Coronary artery (tissue), 2 donors: ENCODE measurements around the gene NET1.

ENCODE experiments used
- DNase-seq: peaks from one replicate; pipeline ENCODE4 v3.0.0-alpha.2; 2017; ENCODE audit warnings: low spot score
- H3K27ac ChIP-seq, 2 donors: fragments of 200-600 bp; sonication (generic); one replicate each; pipeline ENCODE4 v1.5.1; 2016 to 2019
- H3K4me3 ChIP-seq: fragments of 200-600 bp; sonication (generic); 2 replicates; pipeline ENCODE4 v1.5.1; 2016; ENCODE audit warnings: mild to moderate bottlenecking, moderate library complexity
- CTCF ChIP-seq: fragments of 200-600 bp; sonication (generic); IDR thresholded peaks from one replicate; pipeline ENCODE4 v1.5.1; 2019; ENCODE audit warnings: antibody characterized with exemption

The NET1 gene

GRCh38 chr10:5458949-5459747, 46.8 kb downstream of the NET1 start:
- no peak for DNase-seq
- TF ChIP-seq CTCF = no peak
- Histone ChIP-seq H3K4me3 (no peak overlapping the region), H3K27ac (no peak overlapping the region)

GRCh38 chr10:5460468-5461202, 48.3 kb downstream of the NET1 start:
- DNase-seq = no peak
- TF ChIP-seq CTCF = no peak
- Histone ChIP-seq H3K27ac (no peak overlapping the region), H3K4me3 (no peak overlapping the region)

- no peak for TF ChIP-seq CTCF
- DNase-seq = no peak
- H3K27ac ChIP-seq = no peak overlapping the region
- H3K4me3 ChIP-seq = peak overlapping the region; percentile 23
Measured at GRCh38 chr10:5461203-5461588, 48.8 kb downstream of the NET1 start.

- Histone ChIP-seq H3K4me3 (peak overlapping the region; percentile 23), H3K27ac (peak overlapping the region in 1 of 2 donors; percentile 13)
- no peak for DNase-seq
- no peak for TF ChIP-seq CTCF
Measured at GRCh38 chr10:5461914-5462840, 49.8 kb downstream of the NET1 start.

- no peak for DNase-seq
- no peak overlapping the region for H3K27ac ChIP-seq
- TF ChIP-seq CTCF = no peak
- H3K4me3 ChIP-seq = no peak overlapping the region
Measured at GRCh38 chr10:5462841-5463293, 50.5 kb downstream of the NET1 start.

GRCh38 chr10:5464546-5464945, 52.2 kb downstream of the NET1 start:
- no peak for DNase-seq
- TF ChIP-seq CTCF = no peak
- no peak overlapping the region for H3K4me3 ChIP-seq
- H3K27ac ChIP-seq = no peak overlapping the region
